Measurements from ENCODE around the gene VASN.
"Not testable (repeated sequence)": the region's sequence is repeated elsewhere in the genome, so short reads cannot be mapped to it uniquely, and the experiment has no call there.

VASN gene

DNA sequence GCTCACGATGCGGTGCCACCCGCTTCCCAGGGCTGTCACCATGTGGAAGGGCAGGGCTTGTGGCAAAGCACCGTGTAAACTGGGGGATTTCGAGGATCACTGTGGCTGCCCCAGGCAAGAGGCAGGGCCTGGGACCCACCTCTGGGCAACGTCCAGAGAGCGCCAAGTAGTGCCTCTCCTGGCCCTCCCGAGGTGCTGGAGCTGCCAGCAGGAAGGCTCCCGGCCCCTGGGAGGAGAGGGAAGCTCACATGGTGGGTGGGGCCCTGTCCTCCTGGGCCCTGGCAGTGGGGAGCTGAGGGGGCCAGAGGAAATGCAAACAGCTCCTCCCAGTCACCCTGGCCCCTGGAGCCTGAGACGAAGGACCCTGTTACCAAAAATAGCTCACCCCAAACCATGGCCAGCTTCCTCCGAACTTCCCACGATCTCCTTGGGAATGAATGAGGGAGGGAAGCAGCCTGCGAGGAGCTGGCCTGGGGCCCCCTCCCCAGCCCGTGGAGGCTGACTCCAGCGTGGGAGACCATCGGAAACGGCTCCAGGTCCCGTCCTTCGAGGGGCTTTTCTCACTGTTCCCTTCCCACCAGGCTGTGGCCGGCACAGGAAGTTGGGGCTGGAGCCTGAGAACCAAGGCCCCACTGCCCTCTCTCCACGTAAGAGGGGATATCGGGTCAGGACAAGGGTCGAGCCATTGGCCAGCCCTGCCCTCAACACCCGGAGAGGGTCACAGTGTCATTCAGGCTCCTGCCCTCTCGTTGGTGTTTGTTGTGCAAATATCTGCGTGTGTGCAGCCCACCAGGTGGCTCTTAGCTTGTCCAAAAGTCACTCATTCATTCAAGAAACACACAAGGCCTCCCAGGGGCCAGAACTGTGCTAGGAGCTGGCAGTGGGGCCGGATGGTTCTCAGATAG, 17.7 kb downstream of the VASN start:
- TF ChIP-seq, protein P1, sequence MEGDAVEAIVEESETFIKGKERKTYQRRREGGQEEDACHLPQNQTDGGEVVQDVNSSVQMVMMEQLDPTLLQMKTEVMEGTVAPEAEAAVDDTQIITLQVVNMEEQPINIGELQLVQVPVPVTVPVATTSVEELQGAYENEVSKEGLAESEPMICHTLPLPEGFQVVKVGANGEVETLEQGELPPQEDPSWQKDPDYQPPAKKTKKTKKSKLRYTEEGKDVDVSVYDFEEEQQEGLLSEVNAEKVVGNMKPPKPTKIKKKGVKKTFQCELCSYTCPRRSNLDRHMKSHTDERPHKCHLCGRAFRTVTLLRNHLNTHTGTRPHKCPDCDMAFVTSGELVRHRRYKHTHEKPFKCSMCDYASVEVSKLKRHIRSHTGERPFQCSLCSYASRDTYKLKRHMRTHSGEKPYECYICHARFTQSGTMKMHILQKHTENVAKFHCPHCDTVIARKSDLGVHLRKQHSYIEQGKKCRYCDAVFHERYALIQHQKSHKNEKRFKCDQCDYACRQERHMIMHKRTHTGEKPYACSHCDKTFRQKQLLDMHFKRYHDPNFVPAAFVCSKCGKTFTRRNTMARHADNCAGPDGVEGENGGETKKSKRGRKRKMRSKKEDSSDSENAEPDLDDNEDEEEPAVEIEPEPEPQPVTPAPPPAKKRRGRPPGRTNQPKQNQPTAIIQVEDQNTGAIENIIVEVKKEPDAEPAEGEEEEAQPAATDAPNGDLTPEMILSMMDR (IDR thresholded peaks at IDR 0.05; ENCODE audit: control insufficient read depth, insufficient read depth, low read depth, low read length, missing control alignments), result no peak
- H3K4me3 ChIP-seq (ENCODE audit: control insufficient read depth, low read depth, low read length), result no peak overlapping the region
- DNase-seq (ENCODE audit: low read depth), result no peak

DNA sequence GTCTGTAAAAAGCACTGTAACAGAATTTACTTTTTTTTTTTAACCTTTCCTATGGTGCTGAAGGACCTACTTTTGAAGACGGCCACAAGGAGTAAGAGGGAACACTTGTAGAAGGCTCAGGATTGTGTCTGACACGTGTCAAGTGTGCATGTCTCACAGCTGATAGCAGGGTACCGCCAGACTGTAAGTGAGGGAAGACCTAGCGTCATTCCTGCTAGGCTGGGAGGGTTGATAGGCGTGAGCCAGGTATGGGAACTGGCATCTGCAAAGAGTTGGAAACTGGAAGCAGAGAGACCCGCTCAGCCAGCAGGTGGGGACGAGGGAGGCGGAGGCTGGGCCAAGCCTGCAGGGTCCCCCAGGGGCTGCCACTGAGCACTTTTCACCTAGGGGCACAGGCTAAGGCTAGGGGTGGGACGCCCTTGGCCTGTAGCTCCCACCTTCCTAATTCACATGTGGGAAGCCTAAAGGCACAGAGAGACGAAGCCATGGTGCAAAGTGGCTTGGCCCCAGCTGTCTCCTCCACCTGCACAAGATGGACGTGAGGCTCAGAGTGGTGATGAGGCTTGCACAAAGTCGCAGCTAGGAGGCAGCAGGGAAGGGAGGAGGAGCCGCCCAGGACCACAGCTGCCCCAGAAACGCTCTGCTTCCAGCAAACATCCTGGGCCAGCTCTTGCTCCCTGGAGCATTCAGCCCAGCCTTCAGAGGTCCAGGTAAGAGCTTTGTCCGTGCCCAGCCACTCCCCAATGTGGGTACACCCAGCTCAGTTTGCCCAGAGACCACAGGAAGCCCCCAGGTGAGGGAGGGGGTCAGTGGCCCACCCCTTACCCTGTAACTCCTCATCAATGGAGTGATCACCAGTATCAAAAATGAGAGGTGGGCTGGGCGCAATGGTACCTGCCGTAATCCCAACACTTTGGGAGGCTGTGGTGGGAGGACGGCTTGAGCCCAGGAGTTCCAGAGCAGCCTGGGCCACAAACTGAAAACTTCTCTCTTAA, 18.9 kb downstream of the VASN start:
- DNase-seq (ENCODE audit: low read depth), result no peak
- TF ChIP-seq, protein P1 (IDR thresholded peaks at IDR 0.05; ENCODE audit: control insufficient read depth, insufficient read depth, low read depth, low read length, missing control alignments), result no peak
- no peak overlapping the region for H3K4me3 ChIP-seq (ENCODE audit: control insufficient read depth, low read depth, low read length)

DNA sequence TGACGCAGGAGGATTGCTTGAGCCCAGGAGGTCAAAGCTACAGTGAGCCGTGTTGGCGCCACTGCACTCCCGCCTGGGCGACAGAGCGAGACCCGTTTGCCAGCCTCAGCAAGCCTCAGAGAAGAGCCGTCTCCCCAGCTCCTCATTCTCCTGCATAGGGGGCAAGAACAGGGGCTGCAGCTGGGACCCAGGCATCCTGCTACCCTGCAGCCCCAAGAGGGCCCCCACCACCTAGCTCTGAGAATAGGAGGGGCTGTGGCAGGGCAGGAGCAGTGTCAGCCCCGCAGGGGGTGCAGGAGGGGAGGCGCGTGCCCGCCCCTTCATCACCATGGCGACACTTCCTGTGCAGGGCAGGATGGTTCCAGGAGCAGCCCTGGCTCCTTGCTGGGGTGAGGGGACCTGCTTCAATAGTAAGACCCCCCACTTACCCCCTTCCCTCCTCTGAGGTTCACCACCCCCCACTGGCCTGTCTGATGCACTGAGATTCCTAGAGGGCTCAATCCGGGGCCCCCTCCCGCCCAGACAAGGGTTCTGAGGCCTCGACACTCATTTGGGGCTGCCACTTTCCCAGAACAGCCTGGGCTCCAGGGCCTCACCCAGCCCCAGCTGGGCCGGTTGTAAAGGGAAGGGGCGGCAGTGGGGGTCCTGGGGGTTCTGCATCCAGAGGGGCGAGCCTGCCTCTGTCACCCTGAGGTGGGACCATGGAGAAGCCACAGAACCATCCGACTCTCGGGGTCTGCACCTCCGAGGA, 20.2 kb downstream of the VASN start:
- H3K4me3 ChIP-seq (ENCODE audit: control insufficient read depth, low read depth, low read length), result no peak overlapping the region
- no peak for DNase-seq (ENCODE audit: low read depth)
- TF ChIP-seq, protein P1 (IDR thresholded peaks at IDR 0.05; ENCODE audit: control insufficient read depth, insufficient read depth, low read depth, low read length, missing control alignments), result no peak

DNA sequence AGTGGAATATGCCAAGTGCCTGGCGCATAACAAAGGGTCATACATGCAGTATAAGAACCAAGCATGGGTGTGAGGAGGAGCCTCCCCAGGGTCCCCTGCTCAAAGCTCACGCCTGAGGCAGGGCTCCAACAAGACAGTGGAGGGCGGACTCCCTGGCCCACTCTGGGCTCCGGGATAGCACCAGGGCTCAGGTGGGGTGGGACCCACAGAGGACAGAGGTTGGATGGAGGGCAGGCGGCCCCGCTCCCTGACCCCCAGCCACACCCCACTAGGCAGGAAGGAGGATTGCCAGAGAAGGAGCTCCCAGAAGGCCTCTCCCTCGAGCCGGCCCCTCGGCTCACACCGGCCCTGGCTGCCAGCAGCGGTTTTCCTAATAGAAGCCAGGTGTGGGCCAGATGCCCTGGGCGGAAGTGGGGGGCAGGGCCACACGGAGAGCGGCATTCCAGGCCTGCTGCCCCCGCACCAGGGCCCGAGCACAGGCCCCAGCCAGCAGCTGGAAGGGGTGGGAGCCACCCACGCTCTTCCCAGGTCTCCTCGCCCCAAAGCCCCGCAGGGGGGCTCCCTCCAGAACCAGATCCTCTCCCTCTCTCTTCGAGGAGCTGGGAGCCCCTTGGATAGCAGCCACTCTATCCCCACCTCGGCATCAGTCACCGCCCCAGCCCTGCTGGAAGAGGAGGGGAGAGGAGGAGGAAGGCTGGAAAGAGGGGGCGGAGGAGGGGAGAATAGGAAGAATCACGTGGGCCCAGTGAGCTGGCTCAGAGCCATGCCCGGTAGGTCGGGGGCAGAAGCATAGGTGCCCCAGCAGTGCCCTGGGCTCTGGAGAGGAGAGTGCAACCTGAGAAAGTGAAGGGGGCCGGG, 21.0 kb downstream of the VASN start:
- peak; percentile 68 for DNase-seq (ENCODE audit: low read depth)
- TF ChIP-seq, protein P1 (IDR thresholded peaks at IDR 0.05; ENCODE audit: control insufficient read depth, insufficient read depth, low read depth, low read length, missing control alignments), result no peak
- H3K4me3 ChIP-seq (ENCODE audit: control insufficient read depth, low read depth, low read length), result no peak overlapping the region

DNA sequence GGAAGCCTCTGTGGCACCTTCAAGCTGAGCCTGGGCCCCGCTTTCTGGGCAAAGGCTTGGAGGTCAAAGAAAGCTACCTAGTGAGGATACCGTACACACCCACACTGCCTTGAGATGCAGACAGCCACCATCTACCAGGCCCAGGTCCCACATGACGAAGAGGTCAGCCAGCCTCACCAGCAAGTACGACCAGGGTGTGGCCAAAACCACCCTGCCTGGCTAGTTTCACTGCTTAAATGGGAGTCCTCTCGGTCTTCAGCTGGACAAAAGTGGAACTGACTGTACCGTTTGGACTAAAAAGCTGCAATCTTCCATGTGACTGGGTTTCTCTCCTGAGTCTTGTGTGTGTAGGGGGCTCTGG, 21.6 kb downstream of the VASN start:
- TF ChIP-seq, protein P1 (IDR thresholded peaks at IDR 0.05; ENCODE audit: control insufficient read depth, insufficient read depth, low read depth, low read length, missing control alignments), result no peak
- no peak for DNase-seq (ENCODE audit: low read depth)
- no peak overlapping the region for H3K4me3 ChIP-seq (ENCODE audit: control insufficient read depth, low read depth, low read length)

DNA sequence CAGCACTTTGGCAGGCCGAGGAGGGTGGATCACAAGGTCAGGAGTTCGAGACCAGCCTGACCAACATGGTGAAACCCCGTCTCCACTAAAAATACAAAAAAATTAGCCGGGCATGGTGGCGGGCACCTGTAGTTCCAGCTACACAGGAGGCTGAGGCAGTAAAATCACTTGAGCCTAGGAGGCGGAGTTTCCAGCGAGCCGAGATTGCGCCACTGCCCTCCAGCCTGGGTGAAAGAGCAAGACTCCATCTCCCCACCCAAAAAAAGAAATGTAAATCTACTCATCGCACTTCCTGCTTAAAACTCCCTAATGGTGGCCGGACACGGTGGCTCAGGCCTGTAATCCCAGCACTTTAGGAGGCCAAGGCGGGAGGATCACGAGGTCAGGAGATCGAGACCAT, 22.2 kb downstream of the VASN start:
- DNase-seq (ENCODE audit: low read depth); H3K4me3 ChIP-seq (ENCODE audit: control insufficient read depth, low read depth, low read length): not testable (repeated sequence)

Data from AG09309 (cell line).